Testis (tissue), 3 donors: ENCODE results near the gene RNF223. TPM values are rescaled to one million over a fixed set of nuclear protein-coding genes. Genes with fewer than 3 reads are reported as not detected.
"Not testable (repeated sequence)": the region's sequence is repeated elsewhere in the genome, so short reads cannot be mapped to it uniquely, and the experiment has no call there.

ENCODE experiments used
- DNase-seq: peaks from one replicate; pipeline ENCODE4 v3.0.0-alpha.2; 2019
- H3K27ac ChIP-seq, 2 donors: fragments of 200-600 bp; sonication (generic); one replicate each; pipeline ENCODE4 v1.5.1; 2019
- H3K27me3 ChIP-seq: fragments of 200-600 bp; sonication (generic); one replicate; pipeline ENCODE4 v1.5.1; 2019
- H3K36me3 ChIP-seq: fragments of 200-600 bp; sonication (generic); one replicate; pipeline ENCODE4 v1.5.1; 2017; ENCODE audit warnings: low read depth; ENCODE audit errors: missing control alignments
- H3K4me1 ChIP-seq: fragments of 200-600 bp; sonication (generic); one replicate; pipeline ENCODE4 v1.5.1; 2019
- H3K4me3 ChIP-seq, 2 donors: fragments of 200-600 bp; sonication (generic); one replicate each; pipeline ENCODE4 v1.5.1; 2017 to 2019
- H3K9me3 ChIP-seq: fragments of 200-600 bp; sonication (generic); one replicate; pipeline ENCODE4 v1.5.1; 2017
- POLR2A ChIP-seq: fragments of 450-650 bp; IDR thresholded peaks from one replicate; pipeline ENCODE4 v1.6.1; 2017; ENCODE audit warnings: antibody characterized with exemption, mild to moderate bottlenecking, moderate library complexity
- WGBS, 2 donors: methylation state at CpG; one replicate each; pipeline ENCODE4 v1.1.5; 2018; 5-methylcytosine and 5-hydroxymethylcytosine counted together
- intact Hi-C: fragments of 100-400 bp; cut with DNase I; formaldehyde crosslinking; loops from one replicate; pipeline ENCODE4 v1.15.1; 2023; ENCODE audit warnings: low total_unique reads
- polyA plus RNA-seq: library from polyadenylated mRNA; stranded (reverse); fragments of 350-450 nt; fragmentation: Illumina TruSeq; extraction: RNeasy Lipid Tissue Mini Kit (QIAGEN cat#74804); gene quantifications from one replicate; pipeline ENCODE4 v1.2.3, GENCODE V29; 2014; ENCODE audit warnings: low read depth, low replicate concordance; ENCODE audit not compliant: insufficient read depth
- total RNA-seq, 2 donors: library from RNA; depleted of rRNA; stranded (reverse); fragments of >200 nt; gene quantifications; one replicate each; pipeline ENCODE4 v1.2.3, GENCODE V29; 2016
- TF ChIP-seq, protein P1 (sequence below), 3 experiments: fragments of 450-650 bp in 2 of 3; fragments of 200-600 bp in 1 of 3; sonication (generic) in 1 of 3; IDR thresholded peaks; one replicate each; pipeline ENCODE4 v1.5.1; 2016 to 2019; ENCODE audit warnings: antibody characterized with exemption in 3 of 3, mild to moderate bottlenecking in 2 of 3, moderate library complexity in 1 of 3

Gene RNF223
- total and polyA plus RNA-seq, 3 donors from 2014 or later = 0.19 to 0.31 TPM; not detected in 1

DNA sequence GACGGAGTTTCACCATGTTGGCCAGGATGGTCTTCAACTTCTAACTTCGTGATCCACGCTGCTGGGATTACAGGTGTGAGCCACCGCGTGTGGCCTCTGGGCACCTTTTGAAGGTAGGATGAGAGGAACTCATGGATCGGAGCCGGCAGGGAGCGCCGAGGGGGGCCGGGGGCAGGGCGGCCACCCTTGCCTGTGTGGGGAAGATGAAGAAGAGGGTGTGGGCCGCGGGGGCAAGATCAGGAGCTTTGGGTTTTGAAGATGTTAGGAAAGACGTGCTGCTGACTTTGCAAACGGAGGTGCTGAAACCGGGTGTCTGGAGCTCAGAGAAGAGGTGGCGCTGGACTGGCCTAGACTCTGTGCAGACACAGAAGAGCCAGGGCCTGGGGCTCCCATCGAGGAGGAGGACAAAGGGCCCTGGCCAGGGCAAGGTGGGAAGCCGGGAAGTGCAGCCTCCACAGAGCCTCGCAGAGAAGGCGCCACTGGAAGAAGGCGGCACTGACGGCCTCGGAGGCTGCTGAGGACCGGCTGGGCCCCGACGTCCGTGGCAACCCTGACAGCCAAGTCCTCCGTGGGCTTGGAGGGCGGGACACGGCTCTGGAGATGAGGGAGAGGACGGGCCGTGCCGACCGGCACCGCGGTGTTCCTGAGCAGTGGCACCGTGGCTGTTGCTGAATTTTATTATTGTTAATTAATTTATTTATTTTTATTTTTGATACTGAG is 13.7 kb downstream of the RNF223 start:
- no peaks in the 10 kb centered on the region for H3K9me3 ChIP-seq
- WGBS, 2 donors = 48 to 53% methylated on average over 38 of the region's 38 CpGs
- no peak overlapping the region for H3K4me3 ChIP-seq
- no peaks in the 10 kb centered on the region for H3K27me3 ChIP-seq
- no peak overlapping the region for H3K27ac ChIP-seq
- intact Hi-C loops = loop anchor here (10.0 kb wide), 1 partner anchor 56 kb away; the partner anchor contains the start of gene HES4
- TF ChIP-seq POLR2A = no peak
- no peak for DNase-seq
- no peaks in the 10 kb centered on the region for H3K36me3 ChIP-seq
- H3K4me1 ChIP-seq = peaks cover 17% of the 10 kb centered on the region

DNA sequence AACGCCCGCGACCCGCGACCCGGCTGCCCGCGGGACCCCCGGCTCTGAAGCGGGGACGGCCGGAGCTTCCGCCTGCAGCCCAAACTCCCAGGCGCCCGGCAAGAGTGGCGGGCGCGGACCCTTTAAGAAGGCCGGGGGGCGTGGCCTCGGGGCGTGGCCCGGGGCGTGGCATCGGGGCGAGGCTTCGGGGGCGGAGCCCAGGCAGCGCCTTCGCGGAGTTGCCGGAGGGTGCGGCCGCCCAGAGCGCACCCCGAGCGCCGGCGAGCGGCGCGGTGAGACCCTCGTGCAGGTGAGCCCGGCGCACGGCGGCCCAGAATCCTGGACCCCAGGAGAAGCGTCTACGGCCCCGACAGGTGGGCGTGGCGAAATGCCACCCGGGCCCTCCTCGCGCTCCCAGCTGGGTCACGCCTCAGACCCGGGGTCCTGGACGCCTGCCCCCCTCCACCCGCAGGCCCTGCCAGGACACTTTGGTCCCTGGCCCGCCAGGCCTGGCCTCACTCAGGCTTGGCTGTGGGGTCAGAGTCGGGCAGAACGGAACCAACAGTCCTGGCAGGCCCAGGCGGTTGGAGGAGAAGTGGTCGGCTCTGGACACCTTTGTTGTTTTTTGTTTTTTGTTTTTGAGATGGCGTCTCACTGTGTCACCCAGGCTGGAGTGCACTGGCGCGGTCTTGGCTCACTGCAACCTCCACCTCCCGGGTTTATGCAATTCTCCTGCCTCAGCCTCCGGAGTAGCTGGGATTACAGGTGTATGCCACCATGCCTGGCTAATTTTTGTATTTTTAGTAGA is 14.4 kb downstream of the RNF223 start:
- peaks cover 17% of the 10 kb centered on the region for H3K4me1 ChIP-seq
- 4 to 5% methylated on average over 32 to 45 of the region's 69 CpGs for WGBS, 2 donors

DNA sequence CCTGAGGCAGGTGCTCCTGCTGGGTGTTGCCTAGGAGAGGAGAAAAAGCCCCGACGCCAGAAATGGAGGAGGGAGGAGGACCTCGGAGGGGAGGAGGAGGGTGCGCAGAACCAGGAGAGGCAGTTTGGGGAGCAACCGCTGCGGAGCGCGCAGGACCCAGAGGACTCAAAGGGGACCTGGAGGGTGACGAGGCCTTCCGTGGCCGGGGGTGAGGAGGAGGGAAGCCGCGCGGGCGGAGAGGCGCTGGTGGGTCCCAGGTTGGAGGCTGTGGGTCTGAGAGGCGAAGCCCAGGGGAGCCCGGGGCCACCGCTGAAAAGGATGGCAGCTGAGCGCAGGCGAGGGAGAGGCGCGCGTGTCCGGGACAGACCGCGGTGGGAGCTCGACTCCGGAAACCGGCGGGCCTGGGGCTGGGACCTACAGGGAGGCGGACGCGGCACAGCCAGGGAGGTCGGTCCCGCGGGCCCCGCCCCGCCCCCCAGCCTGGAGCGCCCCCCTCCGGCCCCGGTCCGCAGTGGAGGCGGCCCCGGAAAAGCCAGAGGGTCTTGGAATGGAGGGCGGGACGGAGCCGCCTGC is 15.1 kb downstream of the RNF223 start:
- no peak for DNase-seq
- Histone ChIP-seq H3K4me1 (peaks cover 17% of the 10 kb centered on the region), H3K27ac (no peak overlapping the region), H3K4me3 (peak overlapping the region; percentile 44 to 62), H3K9me3 (no peaks in the 10 kb centered on the region), H3K27me3 (no peaks in the 10 kb centered on the region), H3K36me3 (no peaks in the 10 kb centered on the region)
- no peak for TF ChIP-seq POLR2A
- TF ChIP-seq, protein P1, sequence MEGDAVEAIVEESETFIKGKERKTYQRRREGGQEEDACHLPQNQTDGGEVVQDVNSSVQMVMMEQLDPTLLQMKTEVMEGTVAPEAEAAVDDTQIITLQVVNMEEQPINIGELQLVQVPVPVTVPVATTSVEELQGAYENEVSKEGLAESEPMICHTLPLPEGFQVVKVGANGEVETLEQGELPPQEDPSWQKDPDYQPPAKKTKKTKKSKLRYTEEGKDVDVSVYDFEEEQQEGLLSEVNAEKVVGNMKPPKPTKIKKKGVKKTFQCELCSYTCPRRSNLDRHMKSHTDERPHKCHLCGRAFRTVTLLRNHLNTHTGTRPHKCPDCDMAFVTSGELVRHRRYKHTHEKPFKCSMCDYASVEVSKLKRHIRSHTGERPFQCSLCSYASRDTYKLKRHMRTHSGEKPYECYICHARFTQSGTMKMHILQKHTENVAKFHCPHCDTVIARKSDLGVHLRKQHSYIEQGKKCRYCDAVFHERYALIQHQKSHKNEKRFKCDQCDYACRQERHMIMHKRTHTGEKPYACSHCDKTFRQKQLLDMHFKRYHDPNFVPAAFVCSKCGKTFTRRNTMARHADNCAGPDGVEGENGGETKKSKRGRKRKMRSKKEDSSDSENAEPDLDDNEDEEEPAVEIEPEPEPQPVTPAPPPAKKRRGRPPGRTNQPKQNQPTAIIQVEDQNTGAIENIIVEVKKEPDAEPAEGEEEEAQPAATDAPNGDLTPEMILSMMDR (IDR thresholded peaks at IDR 0.05) = peak in 1 of 3 experiments; percentile 25
- WGBS, 2 donors = 0 to 1% methylated on average over 15 to 48 of the region's 48 CpGs
- intact Hi-C loops = no loop called here

More for the DNA sequence above, 14.4 kb downstream of the RNF223 start:
- Histone ChIP-seq H3K9me3 (no peaks in the 10 kb centered on the region), H3K4me3 (peak overlapping the region; percentile 44 to 62), H3K36me3 (no peaks in the 10 kb centered on the region), H3K27me3 (no peaks in the 10 kb centered on the region), H3K27ac (no peak overlapping the region)
- TF ChIP-seq, protein P1 (IDR thresholded peaks at IDR 0.05) = peak in 1 of 3 experiments; percentile 2
- no peak for TF ChIP-seq POLR2A
- DNase-seq = peak; percentile 93
- intact Hi-C loops = loop anchor here (10.0 kb wide), 1 partner anchor 55 kb away; the partner anchor contains the start of gene HES4

DNA sequence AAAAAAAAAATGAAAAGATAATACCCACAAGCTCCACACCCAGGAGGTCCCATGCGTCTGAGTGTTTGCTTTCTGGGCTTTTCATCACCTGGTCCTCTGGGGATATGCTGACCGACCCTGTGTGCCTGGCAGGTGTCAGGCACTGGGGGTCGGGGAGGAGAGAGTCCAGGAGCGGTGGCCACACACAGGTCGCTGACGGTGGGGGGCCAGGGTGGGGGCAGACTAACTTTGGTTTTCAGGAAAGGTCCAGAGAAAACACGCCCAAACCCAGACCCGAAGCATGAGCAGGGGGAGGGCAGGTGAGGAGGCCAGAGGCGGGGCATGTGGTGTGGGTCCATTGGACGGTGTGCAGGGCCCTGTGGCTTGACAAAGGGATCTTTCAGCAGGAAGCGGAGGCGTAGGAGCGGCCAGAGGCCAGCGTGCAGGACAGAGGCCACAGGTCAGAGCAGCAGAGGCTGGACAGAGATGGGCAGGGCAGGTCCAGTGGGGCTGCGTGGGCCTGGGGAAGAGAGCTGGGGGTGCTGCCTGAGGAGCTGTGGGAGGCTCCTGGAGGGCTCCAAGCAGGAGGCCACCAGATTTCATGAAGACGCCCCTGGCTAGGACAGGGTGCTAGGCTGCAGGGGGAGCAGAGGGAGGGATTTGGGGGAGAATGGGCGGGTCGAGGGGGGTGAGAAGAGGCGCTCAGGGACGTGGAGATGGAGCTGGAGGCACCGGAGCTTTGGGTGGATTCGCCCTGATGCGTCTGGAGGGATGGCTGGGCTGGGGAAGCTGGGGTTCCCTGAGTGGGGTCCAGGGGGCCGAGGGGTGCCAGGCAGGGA is 15.8 kb downstream of the RNF223 start:
- TF ChIP-seq, protein P1 (IDR thresholded peaks at IDR 0.05) = no peak
- no peak for TF ChIP-seq POLR2A
- Histone ChIP-seq H3K9me3 (no peaks in the 10 kb centered on the region), H3K36me3 (no peaks in the 10 kb centered on the region), H3K27me3 (no peaks in the 10 kb centered on the region), H3K27ac (no peak overlapping the region), H3K4me1 (peaks cover 17% of the 10 kb centered on the region), H3K4me3 (peak overlapping the region in 1 of 2 donors; percentile 62)
- DNase-seq = peak; percentile 58
- 8 to 10% methylated on average over 24 of the region's 24 CpGs for WGBS, 2 donors
- intact Hi-C loops = no loop called here

DNA sequence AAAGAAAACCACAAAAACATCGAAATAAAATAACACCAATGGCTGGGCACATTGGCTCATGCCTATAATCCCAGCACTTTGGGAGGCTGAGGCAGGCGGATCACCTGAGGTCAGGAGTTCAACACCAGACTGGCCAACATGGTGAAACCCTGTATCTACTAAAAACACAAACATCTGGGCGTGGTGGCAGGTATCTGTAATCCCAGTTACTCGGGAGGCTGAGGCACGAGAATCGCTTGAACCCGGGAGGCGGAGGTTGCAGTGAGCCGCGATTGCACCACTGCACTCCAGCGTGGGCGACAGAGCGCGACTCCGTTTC is 16.4 kb downstream of the RNF223 start:
- WGBS, 2 donors = 46 to 58% methylated on average over 15 of the region's 15 CpGs
- intact Hi-C loops, H3K27me3 ChIP-seq: not testable (repeated sequence)

More for the DNA sequence above, 16.4 kb downstream of the RNF223 start:
- not testable (repeated sequence) for DNase-seq, H3K36me3 ChIP-seq, H3K9me3 ChIP-seq, H3K4me3 ChIP-seq, H3K27ac ChIP-seq
- H3K4me1 ChIP-seq = peaks cover 17% of the 10 kb centered on the region
